ENCODE measurements around the gene NHERF1.

DNA sequence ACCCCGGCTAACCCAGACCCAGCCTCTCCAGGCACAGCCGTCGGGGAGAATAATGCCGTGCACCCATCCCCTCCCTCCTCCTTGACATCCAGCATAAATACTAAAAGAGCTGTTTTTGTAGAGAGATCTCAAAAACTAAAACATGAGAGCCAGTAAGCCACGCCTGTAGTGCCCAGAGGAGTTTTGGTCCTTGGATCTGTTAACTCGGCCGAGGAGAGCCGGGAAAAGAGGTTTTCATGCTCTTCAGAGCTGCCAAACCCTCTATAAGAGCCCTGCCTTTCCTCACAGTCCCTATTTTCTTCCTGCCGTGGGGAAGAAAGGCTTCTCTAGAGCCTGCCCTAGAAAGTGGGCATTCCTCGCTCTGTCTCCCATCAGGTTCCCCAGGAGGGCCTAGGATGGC lies 57.9 kb downstream of the NHERF1 start:
- TF ChIP-seq, protein P1, sequence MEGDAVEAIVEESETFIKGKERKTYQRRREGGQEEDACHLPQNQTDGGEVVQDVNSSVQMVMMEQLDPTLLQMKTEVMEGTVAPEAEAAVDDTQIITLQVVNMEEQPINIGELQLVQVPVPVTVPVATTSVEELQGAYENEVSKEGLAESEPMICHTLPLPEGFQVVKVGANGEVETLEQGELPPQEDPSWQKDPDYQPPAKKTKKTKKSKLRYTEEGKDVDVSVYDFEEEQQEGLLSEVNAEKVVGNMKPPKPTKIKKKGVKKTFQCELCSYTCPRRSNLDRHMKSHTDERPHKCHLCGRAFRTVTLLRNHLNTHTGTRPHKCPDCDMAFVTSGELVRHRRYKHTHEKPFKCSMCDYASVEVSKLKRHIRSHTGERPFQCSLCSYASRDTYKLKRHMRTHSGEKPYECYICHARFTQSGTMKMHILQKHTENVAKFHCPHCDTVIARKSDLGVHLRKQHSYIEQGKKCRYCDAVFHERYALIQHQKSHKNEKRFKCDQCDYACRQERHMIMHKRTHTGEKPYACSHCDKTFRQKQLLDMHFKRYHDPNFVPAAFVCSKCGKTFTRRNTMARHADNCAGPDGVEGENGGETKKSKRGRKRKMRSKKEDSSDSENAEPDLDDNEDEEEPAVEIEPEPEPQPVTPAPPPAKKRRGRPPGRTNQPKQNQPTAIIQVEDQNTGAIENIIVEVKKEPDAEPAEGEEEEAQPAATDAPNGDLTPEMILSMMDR (IDR thresholded peaks at IDR 0.05; ENCODE audit: extremely low read depth in 1 of 2, insufficient read depth in 1 of 2, low read depth in 1 of 2, low read length in 2 of 2) = no peak
- TF ChIP-seq EZH2 (IDR thresholded peaks at IDR 0.05; ENCODE audit: borderline replicate concordance, low read depth, low read length, severe bottlenecking) (no peak), POLR2A (IDR thresholded peaks at IDR 0.05; ENCODE audit: low read depth, low read length) (no peak), POLR2AphosphoS5 (IDR thresholded peaks at IDR 0.05; ENCODE audit: insufficient read depth, low read depth, low read length) (no peak), JUN (IDR thresholded peaks at IDR 0.05; ENCODE audit: borderline replicate concordance, insufficient read depth, insufficient read length, low read depth) (no peak), GATA2 (IDR thresholded peaks at IDR 0.05; ENCODE audit: insufficient read depth, insufficient read length, low read depth, low read length) (no peak), FOS (IDR thresholded peaks at IDR 0.05; ENCODE audit: borderline replicate concordance, insufficient read depth, low read length) (no peak)
- TF ChIP-seq, protein P2, sequence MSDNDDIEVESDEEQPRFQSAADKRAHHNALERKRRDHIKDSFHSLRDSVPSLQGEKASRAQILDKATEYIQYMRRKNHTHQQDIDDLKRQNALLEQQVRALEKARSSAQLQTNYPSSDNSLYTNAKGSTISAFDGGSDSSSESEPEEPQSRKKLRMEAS (IDR thresholded peaks at IDR 0.05; ENCODE audit: insufficient read depth, insufficient read length) = no peak
